GM18951 (cell line): ENCODE measurements around the gene BSPRY.
"Not testable (repeated sequence)": the region's sequence is repeated elsewhere in the genome, so short reads cannot be mapped to it uniquely, and the experiment has no call there.

Experiments
- POLR2A ChIP-seq: IDR thresholded peaks from 4 replicates; pipeline ENCODE4 v1.6.1; 2011; ENCODE audit warnings: mild to moderate bottlenecking; ENCODE audit not compliant: insufficient read length, insufficient read depth; ENCODE audit errors: extremely low read depth
- in situ Hi-C: fragments of 300-500 bp; cut with MboI; formaldehyde crosslinking; loops from one replicate; pipeline ENCODE4 v1.12.0; 2022; ENCODE audit warnings: low sequenced_read_pairs, mixed read lengths, inconsistent platforms; ENCODE audit not compliant: unreplicated experiment

The BSPRY gene

DNA sequence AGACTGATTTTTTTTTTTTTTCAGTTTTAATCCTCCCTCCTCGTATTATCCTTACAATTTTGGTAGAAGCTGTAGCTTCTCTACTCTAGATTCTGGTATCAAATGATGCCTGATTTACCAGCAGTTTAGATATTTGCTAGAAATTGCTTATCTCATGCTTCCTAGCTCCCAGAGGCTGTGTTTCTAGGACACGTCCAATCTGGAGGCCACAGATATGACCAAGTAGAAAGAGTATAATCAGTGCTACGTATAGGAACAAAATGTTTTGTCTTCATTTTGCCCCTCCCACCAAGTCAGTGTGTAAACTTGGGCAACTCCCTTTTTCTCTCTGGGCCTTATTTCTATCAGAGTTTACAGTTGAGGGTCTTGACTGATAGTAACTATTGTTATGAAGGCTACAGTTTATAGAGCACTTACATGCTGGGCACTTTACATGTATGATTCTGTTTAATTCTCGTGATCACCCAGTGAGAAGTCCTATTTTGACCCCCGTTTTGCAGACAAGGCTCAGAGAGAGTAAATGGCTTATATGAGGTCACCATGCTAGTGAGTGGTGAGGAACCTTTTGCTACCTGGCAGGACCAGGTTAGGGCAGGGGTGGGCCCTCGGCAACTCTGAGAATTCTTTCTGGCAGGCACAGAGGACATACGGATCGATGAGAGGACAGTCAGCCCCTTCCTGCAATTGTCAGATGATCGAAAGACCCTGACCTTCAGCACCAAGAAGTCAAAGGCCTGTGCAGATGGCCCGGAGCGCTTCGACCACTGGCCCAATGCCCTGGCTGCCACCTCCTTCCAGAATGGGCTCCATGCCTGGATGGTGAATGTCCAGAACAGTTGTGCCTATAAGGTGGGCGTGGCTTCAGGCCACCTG lies 19.9 kb downstream of the BSPRY start:
- in situ Hi-C loops: no loop called here
- no peak for TF ChIP-seq POLR2A

DNA sequence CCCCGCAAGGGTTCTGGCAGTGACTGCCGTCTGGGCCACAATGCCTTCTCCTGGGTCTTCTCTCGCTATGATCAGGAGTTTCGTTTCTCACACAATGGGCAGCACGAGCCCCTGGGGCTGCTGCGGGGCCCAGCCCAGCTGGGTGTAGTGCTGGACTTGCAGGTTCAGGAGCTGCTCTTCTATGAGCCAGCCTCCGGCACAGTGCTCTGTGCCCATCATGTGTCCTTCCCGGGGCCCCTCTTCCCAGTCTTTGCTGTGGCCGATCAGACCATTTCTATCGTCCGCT lies 20.5 kb downstream of the BSPRY start:
- TF ChIP-seq POLR2A: no peak
- in situ Hi-C loops: no loop called here

DNA sequence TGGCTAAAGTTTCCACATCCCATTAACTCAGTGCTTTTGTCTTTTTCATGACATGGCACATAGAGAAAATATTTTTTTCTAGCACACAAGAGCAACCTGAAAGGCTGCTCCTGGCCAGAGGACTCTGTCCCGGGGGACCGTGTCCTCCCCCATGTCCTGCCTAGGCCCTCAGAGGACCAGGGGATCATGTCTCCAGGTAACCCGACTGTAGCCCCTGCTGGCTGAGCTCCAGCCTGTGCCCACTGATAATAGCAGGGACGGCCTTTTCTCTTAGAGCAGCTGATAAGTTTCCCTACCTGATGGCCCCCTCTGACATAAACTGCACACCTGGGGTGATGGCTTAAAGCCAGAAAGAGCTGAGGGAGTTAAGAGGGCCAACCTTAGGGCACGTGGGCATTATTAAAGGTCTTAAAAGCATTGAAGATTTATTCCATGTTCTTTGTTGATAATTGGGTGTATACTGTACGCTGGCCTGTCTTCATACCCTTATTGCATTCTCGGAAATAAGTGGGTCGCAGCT lies 21.5 kb downstream of the BSPRY start:
- no peak for TF ChIP-seq POLR2A
- in situ Hi-C loops: no loop called here

DNA sequence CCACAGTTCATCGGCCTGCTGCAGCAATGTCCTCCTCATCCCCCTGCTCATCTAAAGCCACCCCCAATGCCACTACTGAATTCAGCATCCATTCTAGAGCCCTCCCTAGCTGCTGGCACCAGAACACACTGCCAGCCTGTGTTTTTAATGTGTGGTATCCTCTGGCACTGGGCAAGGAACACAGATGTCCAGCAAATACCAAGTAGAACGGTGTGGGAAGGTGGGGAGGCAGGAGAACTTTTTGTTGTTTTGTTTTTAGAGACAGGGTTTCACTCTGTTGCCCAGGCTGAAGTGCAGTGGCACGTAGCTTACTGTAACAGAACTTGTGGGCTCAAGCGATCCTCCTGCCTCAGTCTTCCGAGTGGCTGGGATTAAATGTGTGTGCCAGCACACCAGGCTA lies 22.7 kb downstream of the BSPRY start:
- TF ChIP-seq POLR2A: no peak
- in situ Hi-C loops: no loop called here

DNA sequence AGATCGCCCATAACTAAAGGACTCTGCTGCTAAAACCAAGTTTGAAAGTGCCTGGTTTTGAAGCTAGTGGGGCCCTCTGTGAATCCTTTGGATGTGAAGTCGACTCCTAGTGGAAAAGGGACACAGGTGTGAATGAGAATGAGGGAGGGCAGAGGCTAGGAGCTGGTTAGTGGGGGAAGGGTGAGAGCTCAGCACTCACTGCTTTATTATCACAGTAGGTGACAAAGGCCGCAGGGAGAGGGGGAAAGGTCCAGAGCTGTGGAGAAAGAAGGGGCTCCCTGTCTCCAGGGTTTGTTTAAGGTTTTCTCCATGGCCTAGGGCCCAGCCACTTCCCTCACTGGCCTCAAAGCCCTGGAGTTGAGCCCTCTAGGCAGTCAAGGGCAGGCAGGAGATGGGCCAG lies 23.9 kb downstream of the BSPRY start:
- TF ChIP-seq POLR2A: no peak
- in situ Hi-C loops: no loop called here

DNA sequence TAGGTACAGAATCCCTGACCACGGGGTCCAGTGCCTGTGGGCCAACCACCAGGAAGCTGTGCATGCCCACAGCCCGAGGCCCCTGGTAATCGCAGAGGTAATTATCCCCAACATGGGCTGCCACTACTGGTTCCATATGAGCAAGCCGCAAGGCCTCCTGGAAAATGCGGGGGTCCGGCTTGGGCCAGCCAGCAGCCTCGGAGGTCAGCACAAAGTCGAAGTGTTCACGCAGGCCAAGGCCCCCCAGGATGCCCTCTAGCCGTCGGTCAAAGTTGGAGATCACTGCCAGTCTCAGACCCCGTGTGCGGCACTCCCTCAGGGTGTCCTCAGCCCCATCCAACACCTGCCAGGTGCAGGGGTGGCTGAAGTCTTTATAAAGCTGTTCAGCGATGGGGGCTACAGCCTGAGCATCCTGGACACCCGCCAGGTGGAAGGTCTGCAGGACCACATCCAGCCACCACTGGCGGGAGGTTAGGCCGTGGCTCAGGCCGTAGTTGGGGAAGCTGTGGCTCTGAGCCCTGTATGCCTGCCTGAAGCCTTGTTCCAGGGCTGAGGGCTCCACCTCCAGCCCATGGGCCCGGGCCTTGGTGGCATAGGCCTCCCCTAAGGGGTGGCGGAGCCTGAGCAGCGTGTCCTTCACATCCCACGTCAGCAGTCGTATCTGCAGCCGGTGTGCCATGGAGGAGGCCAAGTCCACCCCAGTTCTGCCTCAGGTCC lies 24.5 kb downstream of the BSPRY start:
- in situ Hi-C loops: no loop called here
- no peak for TF ChIP-seq POLR2A

DNA sequence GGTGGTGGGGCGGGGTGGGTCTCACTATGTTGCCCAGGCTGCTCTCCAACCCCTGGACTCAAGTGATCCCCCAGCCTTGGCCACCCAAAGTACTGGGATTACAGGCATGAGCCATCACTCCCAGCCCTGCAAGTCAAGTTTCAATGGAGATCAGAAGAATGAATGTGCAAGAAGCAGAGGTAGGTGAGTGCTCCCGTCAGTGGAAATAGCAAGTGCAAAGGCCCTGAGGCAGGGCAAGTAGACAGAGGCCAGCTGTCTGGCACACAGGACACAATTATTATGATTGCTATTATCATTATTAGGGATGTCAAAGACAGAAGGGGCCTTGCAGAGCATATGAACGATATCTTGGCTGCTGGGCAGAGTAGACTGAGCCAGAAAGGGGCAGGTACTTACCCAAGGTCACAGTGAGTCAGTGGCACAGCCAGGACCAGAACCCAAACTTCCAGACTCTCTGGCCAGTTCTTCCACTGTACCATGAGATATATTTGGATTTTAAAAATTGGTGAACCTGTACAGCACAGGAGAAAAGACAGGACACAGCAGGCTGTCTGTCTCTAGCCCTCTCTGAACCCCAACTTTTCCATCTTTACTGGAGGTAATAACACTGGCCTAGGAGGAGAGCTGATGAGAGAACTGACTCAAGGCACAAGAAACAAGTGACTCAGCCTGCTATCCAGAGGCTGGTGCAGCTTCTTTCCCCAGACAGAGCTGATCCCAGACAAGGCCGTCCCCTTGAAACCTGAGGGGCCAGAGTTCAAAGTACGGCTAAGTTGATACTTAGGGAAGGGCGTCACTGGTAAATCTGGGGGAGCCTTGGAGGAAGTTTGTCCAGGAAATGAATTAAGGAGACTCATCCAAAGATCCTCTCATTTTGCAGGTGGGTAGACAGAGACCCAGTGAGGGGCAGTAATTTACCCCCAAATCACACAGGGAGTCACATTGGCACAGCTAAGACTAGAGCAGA lies 26.0 kb downstream of the BSPRY start:
- in situ Hi-C loops: no loop called here
- TF ChIP-seq POLR2A: no peak

GRCh38 chr9:113376634-113377567 lies 27.6 kb downstream of the BSPRY start, which contains the start of gene HDHD3:
Gene HDHD3 (minus strand): TSS chr9:113376986. CDS start chr9:113374354, 2,632 bp downstream.
- in situ Hi-C loops: no loop called here
- TF ChIP-seq POLR2A: peak; percentile 79

- in situ Hi-C loops: not testable (repeated sequence)
Measured at GRCh38 chr9:113379094-113379828, 29.9 kb downstream of the BSPRY start.

DNA sequence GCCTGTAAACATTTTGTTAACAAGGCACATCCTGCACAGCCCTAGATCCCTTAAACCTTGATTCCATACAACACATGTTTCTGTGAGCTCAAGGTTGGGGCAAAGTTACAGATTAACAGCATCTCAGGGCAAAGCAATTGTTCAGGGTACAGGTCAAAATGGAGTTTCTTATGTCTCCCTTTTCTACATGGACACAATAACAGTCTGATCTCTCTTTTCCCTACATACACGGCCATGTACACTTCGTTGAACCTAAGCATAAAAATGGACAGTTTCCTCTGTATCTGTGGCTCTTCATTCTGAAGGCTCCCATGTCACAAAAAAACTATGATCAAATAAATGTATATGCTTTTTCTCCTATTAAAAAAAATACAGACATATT lies 30.5 kb downstream of the BSPRY start:
- in situ Hi-C loops: not testable (repeated sequence)

- in situ Hi-C loops: no loop called here
- no peak for TF ChIP-seq POLR2A
Measured at GRCh38 chr9:113380869-113381378, 31.6 kb downstream of the BSPRY start.

- in situ Hi-C loops: not testable (repeated sequence)
Measured at GRCh38 chr9:113381441-113381840, 32.1 kb downstream of the BSPRY start.
